Left kidney (tissue), 1 donor: Measurements from ENCODE around the gene RAD51D. TPM values are rescaled to one million over a fixed set of nuclear protein-coding genes. Genes with fewer than 3 reads are reported as not detected.

Experiments used
- polyA plus RNA-seq: library from polyadenylated mRNA; unstranded; fragments of 120-200 nt; gene quantifications from one replicate; pipeline ENCODE4 v1.2.1, GENCODE V29; 2013; ENCODE audit not compliant: insufficient read length

RAD51D gene
- polyA plus RNA-seq, 1 donor, result 14.3 TPM

Other genes starting within 250 kb of the RAD51D start
- gene CCT6B, start 158.4 kb downstream of the RAD51D start, polyA plus RNA-seq, result 7.1 TPM
- 24.9 TPM for gene ZNF830, start 158.3 kb downstream of the RAD51D start, polyA plus RNA-seq
- gene LIG3, start 139.3 kb downstream of the RAD51D start, polyA plus RNA-seq, result 47.4 TPM
- gene RFFL, start 56.2 kb downstream of the RAD51D start, polyA plus RNA-seq, result 25.9 TPM
- gene FNDC8, start 1.8 kb upstream of the RAD51D start, polyA plus RNA-seq, result not detected
- gene NLE1, start 22.4 kb upstream of the RAD51D start, polyA plus RNA-seq, result 15.4 TPM
- 0.08 TPM for gene UNC45B, start 28.0 kb upstream of the RAD51D start, polyA plus RNA-seq
- not detected for gene SLC35G3, start 74.5 kb upstream of the RAD51D start, polyA plus RNA-seq
- gene SLFN5, start 123.2 kb upstream of the RAD51D start, polyA plus RNA-seq, result 16.3 TPM